Measurements from ENCODE around the gene HOXA5. TPM values are rescaled to one million over a fixed set of nuclear protein-coding genes. Genes with fewer than 3 reads are reported as not detected.
A peak's percentile ranks its signal among the peaks of the same experiment; 100 is the strongest.

Gene HOXA5
- total RNA-seq, 1 donor from 2014 or later, result not detected

DNA sequence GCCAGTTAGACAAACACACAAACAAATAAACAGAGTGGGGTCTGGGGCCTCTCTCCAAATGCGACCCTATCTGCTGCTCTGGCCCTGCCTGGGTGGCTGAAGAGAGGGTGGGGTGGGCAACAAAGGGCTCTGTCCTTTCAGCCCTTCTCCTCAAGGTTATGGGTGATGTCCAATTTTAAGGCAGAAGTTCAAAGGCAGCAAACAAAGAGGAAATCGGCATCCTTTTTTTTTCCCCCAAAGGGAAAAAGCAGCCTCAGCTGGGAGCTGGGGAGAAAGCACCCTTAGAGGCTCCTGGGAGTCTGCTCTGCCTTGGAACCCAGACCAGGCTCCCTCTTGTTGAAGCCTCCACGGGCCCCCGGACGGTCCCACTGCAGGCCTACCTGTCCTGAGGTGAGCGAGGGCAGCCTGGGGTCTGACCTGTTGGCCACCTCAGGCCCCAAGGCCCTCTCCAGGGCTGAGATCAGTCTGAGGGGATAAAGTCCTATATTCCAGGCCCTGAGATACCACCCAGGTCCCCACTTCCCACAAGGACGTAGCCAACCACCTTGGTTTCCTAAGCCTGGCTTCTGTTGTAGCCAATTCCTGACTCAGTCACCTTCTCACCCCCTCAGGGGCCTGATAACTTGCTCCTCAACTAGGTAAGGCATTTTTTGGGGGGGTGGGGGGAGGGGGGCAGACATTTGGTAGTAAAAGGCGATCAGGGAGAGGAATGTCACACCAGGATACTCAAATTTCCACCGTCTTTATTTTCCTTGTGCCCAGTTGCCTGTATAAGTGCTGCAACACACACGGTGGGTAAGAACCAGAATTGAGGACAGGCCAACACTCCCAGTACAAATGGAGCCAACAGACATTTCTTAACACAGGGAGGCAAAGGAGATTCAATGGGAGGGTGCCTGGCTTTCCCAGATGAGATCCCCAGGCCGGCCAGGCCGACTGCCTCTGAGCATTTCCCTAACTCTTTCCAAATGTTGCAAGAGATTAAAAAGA, 37.2 kb upstream of the HOXA5 start:
- no peak overlapping the region for H3K27ac Mint-ChIP-seq (ENCODE audit: unreplicated experiment)
- H3K27me3 Mint-ChIP-seq (ENCODE audit: unreplicated experiment), result peaks cover 85% of the 10 kb centered on the region
- H3K36me3 Mint-ChIP-seq (ENCODE audit: unreplicated experiment), result no peaks in the 10 kb centered on the region
- no peak for DNase-seq (ENCODE audit: extremely low spot score, unreplicated experiment)
- H3K9me3 Mint-ChIP-seq (ENCODE audit: unreplicated experiment), result no peaks in the 10 kb centered on the region
- TF ChIP-seq, protein P1, sequence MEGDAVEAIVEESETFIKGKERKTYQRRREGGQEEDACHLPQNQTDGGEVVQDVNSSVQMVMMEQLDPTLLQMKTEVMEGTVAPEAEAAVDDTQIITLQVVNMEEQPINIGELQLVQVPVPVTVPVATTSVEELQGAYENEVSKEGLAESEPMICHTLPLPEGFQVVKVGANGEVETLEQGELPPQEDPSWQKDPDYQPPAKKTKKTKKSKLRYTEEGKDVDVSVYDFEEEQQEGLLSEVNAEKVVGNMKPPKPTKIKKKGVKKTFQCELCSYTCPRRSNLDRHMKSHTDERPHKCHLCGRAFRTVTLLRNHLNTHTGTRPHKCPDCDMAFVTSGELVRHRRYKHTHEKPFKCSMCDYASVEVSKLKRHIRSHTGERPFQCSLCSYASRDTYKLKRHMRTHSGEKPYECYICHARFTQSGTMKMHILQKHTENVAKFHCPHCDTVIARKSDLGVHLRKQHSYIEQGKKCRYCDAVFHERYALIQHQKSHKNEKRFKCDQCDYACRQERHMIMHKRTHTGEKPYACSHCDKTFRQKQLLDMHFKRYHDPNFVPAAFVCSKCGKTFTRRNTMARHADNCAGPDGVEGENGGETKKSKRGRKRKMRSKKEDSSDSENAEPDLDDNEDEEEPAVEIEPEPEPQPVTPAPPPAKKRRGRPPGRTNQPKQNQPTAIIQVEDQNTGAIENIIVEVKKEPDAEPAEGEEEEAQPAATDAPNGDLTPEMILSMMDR (IDR thresholded peaks at IDR 0.05), result no peak
- H3K4me1 Mint-ChIP-seq (ENCODE audit: unreplicated experiment), result peaks cover 23% of the 10 kb centered on the region
- H3K4me3 Mint-ChIP-seq (ENCODE audit: unreplicated experiment), result no peak overlapping the region

DNA sequence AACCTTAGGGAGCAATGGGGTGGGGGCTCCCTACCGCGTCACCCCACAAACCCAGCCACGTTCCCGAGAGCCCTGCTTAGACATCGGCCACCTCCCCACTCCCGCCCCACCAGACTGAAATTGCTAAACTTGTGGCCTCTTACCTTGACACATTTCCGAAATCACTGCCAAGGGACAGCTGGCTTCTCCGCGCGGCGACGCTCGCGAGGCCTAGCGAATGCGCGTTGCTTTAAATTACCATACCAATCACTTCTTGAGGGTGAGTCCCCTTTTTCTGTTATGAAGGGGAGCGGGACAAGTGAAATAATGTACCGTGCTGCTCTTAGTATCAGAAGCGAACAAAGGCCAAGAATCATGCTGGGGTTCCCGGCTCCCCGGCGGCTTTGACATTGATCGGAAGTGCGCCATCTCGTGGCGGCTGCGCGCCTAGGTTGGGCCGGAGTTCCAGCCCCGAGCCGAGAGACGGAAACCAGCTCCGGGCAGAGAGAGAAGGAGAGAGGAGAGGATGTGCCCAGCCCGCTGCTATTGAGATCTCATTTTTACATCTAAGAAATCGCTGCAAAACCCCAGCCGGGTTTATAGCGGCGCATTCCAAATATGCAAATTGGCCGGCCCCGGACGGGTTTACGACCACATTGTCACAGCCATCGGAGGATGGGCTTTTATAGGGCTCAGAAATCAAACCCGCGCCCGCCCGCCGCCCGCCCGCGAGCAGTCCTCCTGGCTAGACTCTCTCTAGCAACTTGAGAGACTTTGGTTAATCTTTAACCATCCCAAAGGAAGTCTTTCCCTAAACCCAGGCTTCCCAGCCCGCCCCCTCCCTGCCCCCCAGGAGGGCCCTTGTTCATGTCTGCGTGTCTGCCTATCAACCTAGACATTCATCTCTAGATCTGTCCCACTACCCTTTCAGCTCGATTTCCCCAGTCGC, 36.3 kb upstream of the HOXA5 start:
- peaks cover 18% of the 10 kb centered on the region for H3K4me1 Mint-ChIP-seq (ENCODE audit: unreplicated experiment)
- TF ChIP-seq, protein P1 (IDR thresholded peaks at IDR 0.05), result peak; percentile 77
- no peaks in the 10 kb centered on the region for H3K36me3 Mint-ChIP-seq (ENCODE audit: unreplicated experiment)
- peaks cover 85% of the 10 kb centered on the region for H3K27me3 Mint-ChIP-seq (ENCODE audit: unreplicated experiment)
- H3K9me3 Mint-ChIP-seq (ENCODE audit: unreplicated experiment), result no peaks in the 10 kb centered on the region
- no peak overlapping the region for H3K27ac Mint-ChIP-seq (ENCODE audit: unreplicated experiment)
- no peak for DNase-seq (ENCODE audit: extremely low spot score, unreplicated experiment)
- H3K4me3 Mint-ChIP-seq (ENCODE audit: unreplicated experiment), result peak overlapping the region; percentile 0

DNA sequence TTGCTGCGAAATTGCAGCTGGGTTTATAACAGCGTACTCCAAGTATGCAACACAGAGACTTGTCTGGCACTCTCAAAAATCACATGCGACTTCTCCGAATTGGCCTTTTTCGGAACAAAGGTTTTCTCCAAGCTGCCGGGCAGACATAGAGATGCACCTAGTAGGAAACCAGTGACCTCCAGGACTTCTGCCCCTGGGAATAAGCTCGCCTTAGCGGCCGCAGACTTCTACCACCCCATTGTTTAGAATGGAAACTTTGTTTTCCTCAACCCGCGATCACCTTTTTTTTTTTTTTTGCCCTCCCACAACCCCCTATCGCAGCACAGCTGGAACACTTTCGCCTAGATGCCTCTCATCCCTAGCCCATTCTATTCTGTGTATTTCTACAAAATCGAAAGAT, 35.5 kb upstream of the HOXA5 start:
- H3K27me3 Mint-ChIP-seq (ENCODE audit: unreplicated experiment), result peaks cover 85% of the 10 kb centered on the region
- no peak for DNase-seq (ENCODE audit: extremely low spot score, unreplicated experiment)
- H3K4me3 Mint-ChIP-seq (ENCODE audit: unreplicated experiment), result no peak overlapping the region
- H3K4me1 Mint-ChIP-seq (ENCODE audit: unreplicated experiment), result peaks cover 13% of the 10 kb centered on the region
- H3K36me3 Mint-ChIP-seq (ENCODE audit: unreplicated experiment), result no peaks in the 10 kb centered on the region
- H3K9me3 Mint-ChIP-seq (ENCODE audit: unreplicated experiment), result no peaks in the 10 kb centered on the region
- H3K27ac Mint-ChIP-seq (ENCODE audit: unreplicated experiment), result no peak overlapping the region
- TF ChIP-seq, protein P1 (IDR thresholded peaks at IDR 0.05), result no peak

DNA sequence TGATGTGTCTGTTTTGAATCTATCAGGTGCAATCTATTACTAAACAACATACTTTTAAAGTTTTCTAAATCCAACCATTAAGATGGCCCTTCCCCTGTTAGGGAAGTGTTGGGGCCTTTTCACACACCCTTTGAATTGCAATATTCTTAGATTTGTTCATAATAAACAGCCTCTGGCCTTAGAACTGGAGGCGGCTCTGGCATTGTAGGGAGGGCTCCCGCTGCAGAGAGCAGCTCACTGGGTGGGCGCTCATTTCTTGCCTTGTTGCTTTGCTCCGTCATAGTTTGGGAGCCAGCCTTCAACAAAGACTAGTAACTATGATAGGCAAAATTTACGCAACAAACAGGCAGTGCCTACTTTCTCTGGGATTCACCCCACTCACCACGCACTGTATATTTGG, 34.9 kb upstream of the HOXA5 start:
- H3K4me3 Mint-ChIP-seq (ENCODE audit: unreplicated experiment), result no peak overlapping the region
- no peaks in the 10 kb centered on the region for H3K9me3 Mint-ChIP-seq (ENCODE audit: unreplicated experiment)
- H3K27ac Mint-ChIP-seq (ENCODE audit: unreplicated experiment), result no peak overlapping the region
- H3K27me3 Mint-ChIP-seq (ENCODE audit: unreplicated experiment), result peaks cover 81% of the 10 kb centered on the region
- no peaks in the 10 kb centered on the region for H3K36me3 Mint-ChIP-seq (ENCODE audit: unreplicated experiment)
- peaks cover 7% of the 10 kb centered on the region for H3K4me1 Mint-ChIP-seq (ENCODE audit: unreplicated experiment)
- DNase-seq (ENCODE audit: extremely low spot score, unreplicated experiment), result no peak
- TF ChIP-seq, protein P1 (IDR thresholded peaks at IDR 0.05), result no peak
